ENCODE measurements around the gene YIPF7. TPM values are rescaled to one million over a fixed set of nuclear protein-coding genes. Genes with fewer than 3 reads are reported as not detected.

Gene YIPF7
- total and polyA plus RNA-seq, 2 experiments from 2014 or later: not detected

- DNase-seq: no peak
- in situ Hi-C loops (cut with MboI): no loop called here
- H3K9me3 ChIP-seq (ENCODE audit: low read depth): no peaks in the 10 kb centered on the region
- no peaks in the 10 kb centered on the region for H3K27me3 ChIP-seq (replicated peaks; ENCODE audit: insufficient read depth)
- H3K4me3 ChIP-seq: no peak overlapping the region
- H3K36me3 ChIP-seq (ENCODE audit: low read depth): no peaks in the 10 kb centered on the region
- H3K27ac ChIP-seq: no peak overlapping the region
- WGBS, 2 experiments (ENCODE audit: low coverage in 1 of 2, low lambda C conversion rate in 2 of 2, missing lambda C conversion rate in 2 of 2): 8 to 17% methylated on average over 1 of the region's 1 CpG
- TF ChIP-seq EZH2phosphoT487 (IDR thresholded peaks at IDR 0.05; ENCODE audit: insufficient read depth, low read depth): no peak
- no peak for TF ChIP-seq EZH2 (IDR thresholded peaks at IDR 0.05; ENCODE audit: insufficient read depth, poor library complexity, severe bottlenecking)
- no peaks in the 10 kb centered on the region for H4K20me1 ChIP-seq (ENCODE audit: insufficient read depth)
- H3K4me2 ChIP-seq (ENCODE audit: unreplicated experiment): no peak overlapping the region
- no peaks in the 10 kb centered on the region for H3K9me2 ChIP-seq (ENCODE audit: insufficient read depth)
- no peak overlapping the region for H2AFZ ChIP-seq
- no peak overlapping the region for H3K9ac ChIP-seq
- H3K79me2 ChIP-seq (ENCODE audit: insufficient read depth): no peaks in the 10 kb centered on the region
- H3K4me1 ChIP-seq (ENCODE audit: insufficient read depth): no peaks in the 10 kb centered on the region
- H3F3A ChIP-seq (ENCODE audit: insufficient read depth): no peaks in the 10 kb centered on the region
Observed at GRCh38 chr4:44661940-44662622, 10.7 kb upstream of the YIPF7 start.

DNA sequence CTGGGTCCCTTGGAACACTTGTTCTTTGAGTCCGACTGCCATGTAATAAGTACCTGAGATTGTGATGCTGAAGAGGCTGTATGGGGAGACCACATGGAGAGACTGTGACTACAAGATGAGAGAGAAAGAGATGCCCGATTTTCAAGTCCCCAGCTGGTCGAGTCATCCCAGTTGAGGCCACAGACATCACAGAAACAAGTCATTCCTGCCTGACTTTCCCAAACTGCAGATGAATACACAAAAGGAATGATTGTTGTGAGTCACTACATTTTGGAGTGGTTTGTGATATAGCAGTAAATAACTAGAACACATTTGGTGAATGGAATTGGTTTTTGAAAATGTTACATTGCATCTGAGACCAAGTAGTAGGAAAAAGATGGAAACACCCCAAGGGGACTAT is 9.0 kb upstream of the YIPF7 start:
- TF ChIP-seq EZH2phosphoT487 (IDR thresholded peaks at IDR 0.05; ENCODE audit: insufficient read depth, low read depth) (no peak), EZH2 (IDR thresholded peaks at IDR 0.05; ENCODE audit: insufficient read depth, poor library complexity, severe bottlenecking) (no peak)
- Histone ChIP-seq H3K9me2 (ENCODE audit: insufficient read depth) (no peaks in the 10 kb centered on the region), H3K4me1 (ENCODE audit: insufficient read depth) (no peaks in the 10 kb centered on the region), H4K20me1 (ENCODE audit: insufficient read depth) (no peaks in the 10 kb centered on the region), H3F3A (ENCODE audit: insufficient read depth) (no peaks in the 10 kb centered on the region), H2AFZ (no peak overlapping the region), H3K27me3 (replicated peaks; ENCODE audit: insufficient read depth) (no peaks in the 10 kb centered on the region), H3K79me2 (ENCODE audit: insufficient read depth) (no peaks in the 10 kb centered on the region), H3K4me2 (ENCODE audit: unreplicated experiment) (no peak overlapping the region), H3K4me3 (no peak overlapping the region), H3K27ac (no peak overlapping the region), H3K9ac (no peak overlapping the region), H3K9me3 (ENCODE audit: low read depth) (no peaks in the 10 kb centered on the region), H3K36me3 (ENCODE audit: low read depth) (no peaks in the 10 kb centered on the region)
- WGBS, 2 experiments (ENCODE audit: low coverage in 1 of 2, low lambda C conversion rate in 2 of 2, missing lambda C conversion rate in 2 of 2): 22 to 29% methylated on average over 3 of the region's 3 CpGs
- in situ Hi-C loops (cut with MboI): no loop called here
- peak; percentile 8 for DNase-seq

DNA sequence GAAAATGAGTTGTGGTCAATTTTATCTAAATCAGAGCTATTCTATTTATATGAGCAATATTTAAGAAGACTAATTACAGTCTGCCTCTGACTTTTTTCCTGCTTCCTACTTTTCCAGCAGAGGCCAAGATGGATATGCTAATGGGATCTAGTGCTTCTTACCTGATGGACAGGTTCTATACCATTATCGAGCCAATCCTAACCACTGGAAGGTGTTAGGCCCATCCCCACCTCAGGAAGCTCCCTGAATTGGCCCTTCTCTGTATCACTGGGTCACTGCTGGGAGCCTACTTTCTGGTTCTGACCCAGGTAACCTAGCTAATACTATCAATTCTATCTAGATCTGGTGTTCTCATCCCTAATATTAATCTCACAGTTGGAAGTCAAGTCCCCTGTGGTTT is 577 bp upstream of the YIPF7 start:
- Histone ChIP-seq H4K20me1 (ENCODE audit: insufficient read depth) (no peaks in the 10 kb centered on the region), H3K9ac (no peak overlapping the region), H3K9me3 (ENCODE audit: low read depth) (no peaks in the 10 kb centered on the region), H3F3A (ENCODE audit: insufficient read depth) (no peaks in the 10 kb centered on the region), H3K27me3 (replicated peaks; ENCODE audit: insufficient read depth) (no peaks in the 10 kb centered on the region; the same call in 1 of the 2 replicates), H3K36me3 (ENCODE audit: low read depth) (no peaks in the 10 kb centered on the region), H3K27ac (no peak overlapping the region), H2AFZ (no peak overlapping the region), H3K9me2 (ENCODE audit: insufficient read depth) (no peaks in the 10 kb centered on the region), H3K4me2 (ENCODE audit: unreplicated experiment) (no peak overlapping the region), H3K79me2 (ENCODE audit: insufficient read depth) (no peaks in the 10 kb centered on the region), H3K4me3 (no peak overlapping the region), H3K4me1 (ENCODE audit: insufficient read depth) (no peaks in the 10 kb centered on the region)
- TF ChIP-seq EZH2 (IDR thresholded peaks at IDR 0.05; ENCODE audit: insufficient read depth, poor library complexity, severe bottlenecking) (no peak), EZH2phosphoT487 (IDR thresholded peaks at IDR 0.05; ENCODE audit: insufficient read depth, low read depth) (no peak)
- no peak for DNase-seq
- WGBS, 2 experiments (ENCODE audit: low coverage in 1 of 2, low lambda C conversion rate in 2 of 2, missing lambda C conversion rate in 2 of 2): 14 to 27% methylated on average over 1 of the region's 1 CpG
- in situ Hi-C loops (cut with MboI): no loop called here

- H3K4me1 ChIP-seq (ENCODE audit: insufficient read depth): no peaks in the 10 kb centered on the region
- 9 to 22% methylated on average over 1 of the region's 1 CpG for WGBS, 2 experiments (ENCODE audit: low coverage in 1 of 2, low lambda C conversion rate in 2 of 2, missing lambda C conversion rate in 2 of 2)
- no peak overlapping the region for H3K4me3 ChIP-seq
- H3F3A ChIP-seq (ENCODE audit: insufficient read depth): no peaks in the 10 kb centered on the region
- H3K4me2 ChIP-seq (ENCODE audit: unreplicated experiment): no peak overlapping the region
- H3K36me3 ChIP-seq (ENCODE audit: low read depth): no peaks in the 10 kb centered on the region
- H3K27me3 ChIP-seq (replicated peaks; ENCODE audit: insufficient read depth): no peaks in the 10 kb centered on the region
- H2AFZ ChIP-seq: no peak overlapping the region
- no peak overlapping the region for H3K27ac ChIP-seq
- no peak overlapping the region for H3K9ac ChIP-seq
- in situ Hi-C loops (cut with MboI): no loop called here
- H4K20me1 ChIP-seq (ENCODE audit: insufficient read depth): no peaks in the 10 kb centered on the region
- H3K9me3 ChIP-seq (ENCODE audit: low read depth): no peaks in the 10 kb centered on the region
- TF ChIP-seq EZH2 (IDR thresholded peaks at IDR 0.05; ENCODE audit: insufficient read depth, poor library complexity, severe bottlenecking): no peak
- no peak for TF ChIP-seq EZH2phosphoT487 (IDR thresholded peaks at IDR 0.05; ENCODE audit: insufficient read depth, low read depth)
- no peaks in the 10 kb centered on the region for H3K9me2 ChIP-seq (ENCODE audit: insufficient read depth)
- no peak for DNase-seq
- no peaks in the 10 kb centered on the region for H3K79me2 ChIP-seq (ENCODE audit: insufficient read depth)
Observed at GRCh38 chr4:44646151-44646550, 5.3 kb downstream of the YIPF7 start.
